ENCODE measurements around the gene ROGDI.

Gene ROGDI

DNA sequence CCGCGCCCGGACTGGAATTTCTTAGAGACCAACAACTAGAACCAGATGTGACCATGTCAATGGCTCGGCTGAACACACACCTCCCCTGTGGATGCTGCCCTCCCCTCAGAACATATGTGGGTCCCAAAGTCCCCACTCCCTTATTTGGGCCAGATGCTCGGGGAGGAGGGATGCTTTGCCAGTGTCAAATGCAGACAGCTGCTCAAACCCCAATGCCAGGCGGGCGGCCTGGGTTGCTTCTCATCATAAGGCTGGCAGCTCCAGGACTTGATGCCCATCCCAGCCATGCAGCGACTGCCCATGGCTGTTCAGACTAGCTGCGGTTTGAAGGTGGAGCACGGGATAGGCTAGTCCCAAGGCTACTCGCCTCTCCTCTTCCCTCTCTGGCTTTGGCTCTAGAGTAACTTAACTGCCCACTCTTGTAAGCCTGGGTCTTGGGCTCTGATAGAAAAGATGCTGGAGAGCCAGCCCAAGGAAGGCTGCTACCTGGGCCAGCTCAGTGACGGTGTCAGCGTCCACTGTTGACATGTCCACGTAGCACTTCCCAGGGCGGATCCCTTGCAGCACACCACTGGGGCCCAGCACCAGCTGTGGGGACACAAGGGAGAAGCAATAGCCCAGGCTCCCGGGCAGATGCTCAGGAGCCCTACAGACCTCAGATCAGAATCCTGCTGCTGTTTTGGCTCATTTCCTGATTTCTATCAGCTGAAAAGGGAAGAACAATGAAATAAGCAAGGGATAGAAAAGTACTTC lies 11.0 kb upstream of the ROGDI start:
- DNase-seq: no peak

DNA sequence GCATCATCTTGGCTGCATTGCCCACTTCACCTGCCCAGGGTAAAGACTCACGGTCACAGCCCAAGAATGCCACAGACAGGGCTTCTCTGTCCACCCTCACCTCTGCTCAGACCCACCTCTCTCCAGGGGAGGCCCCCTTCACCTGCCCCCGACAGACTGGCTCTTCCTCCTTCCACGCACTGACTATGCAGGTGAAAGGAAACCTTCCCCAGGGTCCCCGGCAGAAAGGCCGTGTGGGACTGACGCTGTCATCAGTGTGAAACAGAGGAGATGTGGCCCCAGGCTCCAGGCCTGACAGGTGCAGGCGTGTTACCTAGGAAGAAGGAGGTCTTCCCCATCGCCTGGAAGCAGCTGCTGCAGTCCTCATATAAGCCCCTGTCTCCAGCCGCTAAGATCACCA lies 9.3 kb upstream of the ROGDI start:
- DNase-seq: no peak

DNA sequence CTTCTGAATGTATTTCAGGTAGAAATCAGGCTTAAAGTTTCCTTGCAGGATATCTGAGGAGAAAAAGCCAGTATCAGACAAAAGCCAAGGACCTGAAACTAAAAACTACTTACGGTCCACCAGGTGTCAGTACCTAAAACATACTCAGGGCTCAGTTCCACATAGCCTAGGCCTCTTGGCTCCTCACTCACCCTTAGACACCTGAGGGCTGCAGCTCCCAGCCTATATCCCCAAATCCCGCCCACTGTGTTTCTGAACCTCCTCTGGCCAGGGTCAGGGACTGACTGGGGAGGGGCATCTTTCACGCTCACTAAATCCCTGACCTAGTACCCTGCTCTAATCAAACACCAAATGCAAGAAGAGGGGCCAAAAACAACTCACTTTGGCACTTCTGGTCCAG lies 8.8 kb upstream of the ROGDI start:
- no peak for DNase-seq

DNA sequence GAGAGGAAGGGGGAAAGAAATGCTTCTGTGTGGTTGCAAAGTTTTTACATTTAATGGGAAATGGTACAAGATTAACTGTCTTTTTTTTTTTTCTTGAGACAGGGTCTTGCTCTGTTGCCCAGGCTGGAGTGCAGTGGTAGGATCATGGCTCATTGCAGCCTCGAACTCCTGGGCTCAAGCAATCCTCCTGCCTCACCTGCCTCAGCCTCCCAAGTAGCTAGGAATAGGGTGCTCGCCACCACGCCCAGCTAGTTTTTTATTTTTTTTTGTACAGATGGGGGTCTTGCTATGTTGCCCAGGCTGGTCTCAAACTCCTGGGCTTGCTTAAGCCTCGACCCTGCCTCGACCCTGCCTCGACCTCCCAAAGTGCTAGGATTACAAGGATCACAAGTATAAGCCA lies 3.8 kb upstream of the ROGDI start:
- DNase-seq: no peak

DNA sequence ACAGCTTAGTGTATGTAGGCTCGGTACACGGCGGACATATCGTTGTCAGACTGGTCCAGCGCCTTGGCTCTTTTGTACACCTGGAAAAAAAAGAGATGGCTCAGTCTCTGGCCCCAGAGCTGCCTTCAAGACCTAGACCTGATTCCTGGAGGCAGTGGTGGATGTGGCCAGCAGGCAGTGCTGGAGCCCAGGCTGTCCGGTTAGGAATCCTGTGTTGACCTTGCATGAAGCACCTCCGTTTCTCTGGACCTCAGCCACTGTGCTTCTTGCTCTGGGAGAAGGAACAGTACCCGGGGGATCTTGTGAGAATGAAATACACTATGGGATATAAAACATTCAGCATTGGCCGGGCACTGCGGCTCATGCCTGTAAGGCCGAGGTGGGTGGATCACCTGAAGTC lies 2.8 kb upstream of the ROGDI start:
- no peak for DNase-seq

DNA sequence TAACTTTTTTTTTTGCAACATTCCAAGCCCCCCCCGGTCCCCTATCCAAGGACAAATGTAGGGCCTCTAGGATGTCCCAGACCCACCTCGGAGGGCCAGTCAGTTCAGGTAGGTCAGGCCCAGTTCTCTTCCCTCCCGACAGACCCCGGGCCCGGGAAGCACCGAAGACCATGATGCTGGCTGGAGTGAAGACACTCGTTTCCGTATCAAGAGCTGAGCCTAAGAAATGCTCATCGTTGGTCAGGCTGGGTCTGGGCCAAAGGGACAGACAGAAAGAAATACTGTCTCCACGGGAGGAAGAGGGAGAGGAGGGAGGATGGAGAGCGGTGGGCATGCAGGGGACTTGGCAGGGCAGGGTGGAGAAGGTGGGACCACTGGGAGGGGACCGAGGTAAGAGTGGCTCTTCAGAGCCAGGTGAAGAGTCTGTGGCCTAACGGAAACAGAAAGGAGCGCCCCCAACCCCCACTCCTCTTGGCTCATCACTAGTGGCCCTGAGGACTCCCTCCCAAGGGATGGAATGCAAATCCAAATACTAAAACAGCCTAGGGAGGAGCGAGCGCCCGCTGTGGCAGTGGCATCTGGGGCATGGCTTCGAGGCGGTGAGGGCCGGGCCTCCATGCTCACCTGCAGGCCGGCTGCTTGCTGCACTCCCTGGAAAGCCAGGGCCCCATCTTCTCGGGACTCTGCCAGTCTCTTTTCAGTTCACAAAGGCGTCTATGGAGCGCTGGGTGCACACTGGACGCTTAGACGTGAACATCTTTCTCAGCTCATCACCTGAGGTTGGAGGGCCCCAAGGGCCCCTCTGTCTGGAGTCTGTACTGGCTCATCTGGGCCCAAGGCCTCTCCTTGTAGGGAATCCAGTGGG lies 1.7 kb upstream of the ROGDI start:
- no peak for DNase-seq

DNA sequence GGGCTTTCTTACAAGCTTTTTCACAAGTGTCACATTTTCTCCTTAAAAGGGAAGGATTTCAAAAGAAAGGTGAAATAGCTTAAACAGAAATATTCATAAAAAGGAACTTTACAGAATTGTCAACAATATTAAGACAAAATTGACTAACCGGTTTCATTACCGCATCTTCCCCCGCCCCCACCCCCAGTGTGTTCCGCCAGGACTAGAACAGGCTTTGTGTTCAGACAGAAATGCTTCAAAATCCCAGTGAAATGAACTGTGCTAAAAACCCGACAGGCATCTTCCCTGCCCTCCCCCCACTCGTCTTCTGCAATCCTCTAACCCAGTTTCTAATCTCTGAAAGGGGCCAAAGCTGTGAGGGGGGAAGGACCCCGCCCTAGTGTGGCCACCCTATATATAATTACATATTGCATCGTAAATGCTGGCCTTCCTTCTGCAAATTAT lies 990 bp upstream of the ROGDI start:
- DNase-seq: no peak

DNA sequence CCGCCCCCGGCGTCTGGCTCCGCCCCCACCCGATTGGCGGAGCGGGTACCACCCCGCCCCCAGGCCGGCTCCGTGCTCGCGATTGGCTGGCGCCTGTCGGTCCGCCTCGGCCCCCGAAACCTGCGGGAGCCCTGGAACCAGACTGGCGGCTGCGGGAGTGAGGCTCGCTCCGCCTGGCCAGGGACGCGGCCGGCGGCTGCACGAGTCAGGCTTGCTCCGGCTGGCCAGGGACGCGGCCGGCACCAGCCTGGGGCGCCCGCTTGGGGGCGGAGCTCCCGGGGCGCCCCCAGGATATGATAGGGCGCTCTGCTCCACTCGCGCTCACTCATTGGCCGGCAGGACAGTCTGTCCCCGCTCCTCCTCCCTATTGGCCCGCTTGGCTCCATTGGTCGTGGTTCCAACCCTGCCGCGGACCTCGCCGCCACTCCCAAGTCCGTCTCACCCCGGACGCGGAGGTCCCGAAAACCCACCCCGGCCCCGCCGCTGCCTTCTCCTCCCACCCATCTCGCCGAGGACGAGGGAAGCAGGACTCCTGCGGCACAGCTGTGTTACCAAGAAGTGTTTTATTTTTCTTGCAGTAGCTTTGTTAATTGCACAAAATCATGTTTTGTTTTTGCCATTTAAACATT lies 340 bp upstream of the ROGDI start:
- peak; percentile 86 for DNase-seq

DNA sequence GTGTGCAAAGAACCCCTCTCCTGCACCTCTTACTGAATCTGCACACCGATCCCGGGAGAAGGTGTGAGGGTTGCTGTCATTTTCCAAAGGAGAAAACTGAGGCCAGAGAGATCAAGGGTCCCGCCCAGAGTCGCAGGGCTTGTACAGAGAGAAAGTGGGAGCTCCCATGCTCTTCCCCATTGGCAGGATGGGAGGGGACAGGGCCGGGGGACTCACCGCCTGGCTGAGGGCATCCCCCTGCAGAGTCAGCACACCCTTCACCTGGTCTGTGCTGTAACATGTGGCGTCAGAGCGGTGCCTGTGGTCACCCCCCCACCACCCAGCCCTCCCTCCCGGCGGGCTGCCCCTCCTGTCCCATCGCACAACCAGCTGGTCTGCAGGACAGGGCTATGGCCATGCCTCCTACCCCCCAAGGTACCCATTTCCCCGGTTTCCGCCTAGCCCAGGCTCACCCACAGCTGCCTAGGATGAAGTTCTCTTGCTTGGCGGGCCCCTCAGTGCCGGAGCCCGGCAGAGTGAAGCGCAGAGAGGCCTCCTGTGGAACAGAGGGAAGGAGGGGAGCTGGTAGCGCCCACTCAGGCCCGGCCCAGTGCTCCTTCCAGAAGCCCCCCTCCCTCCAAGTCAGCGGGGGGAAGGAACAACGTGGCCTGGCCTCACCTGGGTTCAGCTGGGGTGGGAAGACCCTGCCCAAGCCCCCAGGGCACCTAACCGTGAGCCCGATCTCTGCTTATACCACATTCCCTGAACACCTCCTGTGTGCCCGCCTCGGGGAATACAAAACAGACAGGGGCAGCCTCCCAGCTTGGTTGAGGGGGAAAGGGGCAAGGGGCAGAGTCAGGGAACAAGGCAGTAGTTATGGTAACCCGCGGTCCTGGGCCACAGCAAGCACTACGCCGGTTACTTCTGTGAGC lies 1.1 kb downstream of the ROGDI start:
- no peak for DNase-seq

DNA sequence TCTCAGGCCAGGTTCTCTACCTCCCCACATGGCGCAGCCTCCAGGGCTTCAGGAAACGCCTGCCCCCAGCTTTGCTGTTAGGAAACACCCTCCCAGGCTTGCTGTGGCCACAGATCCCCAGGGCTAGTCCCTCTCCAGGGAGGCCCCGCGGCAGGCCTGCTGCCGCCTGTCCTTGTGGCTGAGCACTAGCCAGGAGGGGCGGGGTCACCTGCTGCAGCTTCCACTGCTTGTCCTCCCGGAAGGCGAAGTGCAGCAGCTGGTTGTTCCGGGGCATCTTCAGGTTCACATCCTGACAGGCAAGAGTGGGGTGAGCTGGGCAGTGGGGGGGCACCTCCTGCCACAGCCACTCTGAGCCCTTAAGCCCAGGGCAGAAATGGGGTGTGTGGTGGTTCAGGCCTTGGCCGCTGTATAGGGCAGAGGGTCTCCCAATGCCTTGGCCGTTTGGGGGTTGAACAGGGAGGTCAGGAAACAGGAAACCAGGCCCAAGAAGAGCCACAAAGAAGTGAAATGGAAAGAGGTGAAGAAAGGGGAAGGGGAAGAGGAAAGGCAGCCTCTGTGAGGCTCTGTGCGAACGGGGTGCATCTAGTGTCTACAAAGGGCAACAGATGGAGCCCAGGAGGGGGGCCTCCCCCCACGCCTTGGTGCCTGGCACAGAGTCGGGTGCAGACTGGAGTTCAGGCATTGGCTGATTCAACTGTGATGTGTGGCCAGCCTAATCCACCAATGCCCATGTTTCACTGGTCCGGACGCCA lies 2.0 kb downstream of the ROGDI start:
- no peak for DNase-seq

DNA sequence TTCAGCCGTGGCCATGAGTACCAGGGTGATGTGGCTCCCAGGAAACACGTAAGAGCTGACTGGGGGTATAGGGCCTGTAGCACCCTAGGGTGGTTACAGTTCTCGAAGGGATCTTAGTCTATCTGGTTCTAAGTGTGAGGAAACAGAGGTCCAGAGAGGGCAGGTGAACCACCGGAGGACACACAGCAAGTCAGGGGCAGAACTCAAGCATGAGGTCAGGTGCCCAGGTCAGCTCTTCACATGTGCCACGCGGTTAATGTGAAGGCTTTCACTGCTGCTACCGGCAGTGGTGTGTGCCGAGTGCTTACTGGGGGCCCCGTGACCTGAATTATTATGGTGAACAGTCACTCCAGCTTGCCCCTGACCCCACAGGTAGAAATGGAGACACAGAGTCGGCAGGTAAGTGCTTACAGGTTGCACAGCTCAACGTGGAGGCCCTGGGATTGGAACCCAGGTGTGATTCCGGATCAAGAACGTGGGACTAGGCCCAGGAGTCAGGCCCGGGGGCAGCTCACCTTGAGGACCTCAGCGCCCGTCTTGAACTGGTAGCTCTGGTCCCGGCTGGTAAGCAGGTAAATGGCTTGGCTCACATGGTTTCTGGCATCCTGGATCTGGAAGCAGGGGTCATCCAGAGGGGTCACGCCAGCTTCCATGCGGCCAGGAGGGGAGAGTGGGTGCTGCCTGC lies 3.1 kb downstream of the ROGDI start:
- DNase-seq: no peak

DNA sequence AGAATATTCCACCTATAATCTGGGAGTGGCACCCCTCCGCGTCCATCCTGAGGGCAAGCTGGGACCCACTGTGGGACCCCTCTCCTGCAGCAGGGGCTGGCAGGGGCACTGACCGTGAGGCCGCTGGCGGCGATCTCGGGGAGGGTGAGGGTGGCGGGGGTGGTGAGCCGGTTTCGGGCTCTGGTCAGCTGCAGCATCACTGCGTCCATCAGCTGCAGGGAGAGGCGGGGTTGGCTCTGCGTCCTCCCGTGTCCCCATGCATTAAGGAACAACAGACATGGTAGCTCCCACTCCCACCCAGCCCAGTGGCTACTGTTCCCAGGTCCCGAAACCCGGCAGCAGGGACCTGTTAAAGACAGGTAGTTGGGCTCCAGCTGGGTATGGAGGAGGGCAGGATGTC lies 4.0 kb downstream of the ROGDI start:
- no peak for DNase-seq

DNA sequence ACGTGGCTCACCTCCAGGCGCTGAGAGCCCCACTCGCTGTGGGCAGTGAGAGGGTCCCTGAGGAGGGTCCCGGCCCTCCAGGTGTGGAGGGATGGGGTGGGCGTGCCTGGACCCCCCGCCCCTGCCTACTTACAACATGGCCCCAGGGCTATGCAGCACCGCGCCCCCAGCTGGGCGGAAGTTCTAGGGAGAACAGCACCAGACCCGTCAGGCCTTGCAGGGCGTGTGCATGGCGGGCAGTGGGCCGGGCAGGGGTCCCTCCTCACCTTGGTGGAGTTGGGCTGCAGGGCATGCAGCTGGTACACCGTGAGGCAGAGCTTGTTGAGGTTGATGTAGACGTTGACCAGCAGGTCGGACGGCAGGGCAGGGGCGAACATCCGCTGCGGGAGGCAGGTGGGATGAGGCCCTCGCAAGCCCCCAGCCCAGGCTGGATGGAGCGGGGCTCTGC lies 4.6 kb downstream of the ROGDI start:
- DNase-seq: no peak

DNA sequence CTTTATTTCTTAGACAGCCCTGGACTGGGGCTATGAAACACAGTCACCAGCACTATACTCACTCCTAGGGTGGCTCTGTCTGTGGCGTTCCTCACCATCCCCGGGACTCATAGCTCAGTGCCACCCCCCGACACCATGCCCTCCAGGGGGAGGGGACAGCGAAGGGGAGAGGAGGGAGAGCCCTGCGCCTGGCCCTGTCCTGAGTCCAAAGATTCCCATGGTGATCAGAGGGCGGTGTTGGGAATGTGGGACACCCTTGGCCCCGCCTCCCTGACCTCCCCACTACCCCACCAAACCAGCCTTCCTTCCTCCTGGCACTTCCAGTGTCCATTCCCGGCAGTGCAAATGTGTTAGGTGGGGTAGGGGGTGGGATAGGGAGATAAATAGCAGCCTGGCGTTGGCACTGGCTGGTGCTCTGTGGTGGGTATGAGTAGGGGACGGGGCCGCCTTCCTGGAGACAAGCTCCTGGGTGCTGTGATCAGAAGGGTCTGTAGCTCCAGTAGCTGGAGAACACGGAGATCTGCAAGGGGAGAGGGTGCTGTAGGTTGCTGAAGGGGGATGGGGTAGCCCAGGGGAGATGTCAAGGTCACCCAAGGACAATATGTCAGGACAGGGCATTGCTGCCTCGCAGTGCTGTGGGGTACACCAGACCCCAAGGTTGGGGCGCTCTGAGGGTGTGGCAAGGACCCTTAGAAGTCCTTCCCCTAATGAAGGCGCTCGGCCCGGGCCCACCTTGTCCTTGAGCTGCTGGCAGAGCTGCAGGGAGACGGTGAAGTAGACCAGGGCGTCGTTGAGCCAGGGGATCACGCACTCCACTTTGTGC lies 5.2 kb downstream of the ROGDI start:
- no peak for DNase-seq

DNA sequence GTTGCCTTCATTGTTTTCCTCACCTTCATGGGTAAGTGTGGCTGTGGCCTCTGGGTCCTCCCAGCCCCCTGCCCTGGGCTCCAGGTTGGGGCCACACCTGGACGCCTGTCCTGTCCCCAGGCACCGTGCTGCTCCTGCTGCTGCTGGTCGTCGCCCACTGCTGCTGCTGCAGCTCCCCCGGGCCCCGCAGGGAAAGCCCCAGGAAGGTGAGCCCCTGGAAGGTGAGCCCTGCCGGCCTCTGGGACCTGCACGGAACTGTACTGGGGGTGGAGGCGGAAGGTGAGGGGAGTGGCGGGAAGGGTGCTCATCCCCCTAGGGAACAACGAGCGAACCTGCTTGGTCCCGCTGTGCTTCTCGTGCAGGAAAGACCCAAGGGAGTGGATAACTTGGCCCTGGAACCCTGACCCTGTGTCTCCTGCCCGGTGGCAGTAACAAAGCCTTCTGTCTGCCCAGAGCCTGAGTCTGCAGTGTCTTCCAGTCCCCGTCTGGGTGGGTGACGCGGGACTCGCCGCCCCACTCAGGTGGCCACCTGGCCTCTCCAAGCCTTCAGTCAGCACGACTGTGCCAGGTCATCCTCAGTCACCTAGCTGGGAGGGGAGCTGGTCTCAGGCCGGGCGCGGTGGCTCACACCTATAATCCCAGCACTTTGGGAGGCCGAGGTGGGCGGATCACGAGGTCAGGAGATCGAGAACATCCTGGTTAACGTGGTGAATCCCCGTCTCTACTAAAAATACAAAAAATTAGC lies 6.4 kb downstream of the ROGDI start:
- DNase-seq: no peak

DNA sequence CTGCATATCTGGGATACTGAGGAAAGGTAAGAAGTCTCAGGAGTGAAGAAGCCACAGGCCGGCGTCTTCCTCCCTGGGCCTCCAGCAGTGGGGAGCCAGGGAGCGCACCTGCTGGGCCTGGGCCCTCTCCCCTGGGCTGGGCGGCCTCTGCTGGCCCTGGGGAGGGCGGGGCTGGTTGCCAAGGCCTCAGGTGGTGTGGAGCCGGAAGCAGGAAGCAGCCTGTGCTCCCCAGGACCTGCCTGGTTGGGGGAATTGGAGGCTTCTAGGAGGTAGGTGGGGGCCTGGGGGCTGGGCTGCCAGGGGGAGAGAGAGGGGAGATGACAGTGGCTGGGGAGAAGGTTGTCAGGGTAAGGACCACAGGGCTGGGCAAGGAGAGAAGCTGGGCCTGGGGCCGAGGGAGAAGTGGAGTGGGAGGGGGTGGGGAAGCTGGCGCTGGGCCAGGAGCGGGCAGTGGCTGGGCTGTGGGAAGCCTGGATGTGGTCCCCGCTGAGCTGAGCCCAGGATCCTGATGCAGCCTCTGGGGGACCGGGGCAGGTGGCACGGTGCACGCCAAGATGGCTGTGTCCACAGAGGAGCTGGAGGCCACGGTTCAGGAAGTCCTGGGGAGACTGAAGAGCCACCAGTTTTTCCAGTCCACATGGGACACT lies 7.1 kb downstream of the ROGDI start, which contains the start of gene SMIM22:
Gene SMIM22 (plus strand): TSS at position 189 of the 647 bp plus-strand sequence. CDS start 366 bp downstream, at position 555.
- no peak for DNase-seq

DNA sequence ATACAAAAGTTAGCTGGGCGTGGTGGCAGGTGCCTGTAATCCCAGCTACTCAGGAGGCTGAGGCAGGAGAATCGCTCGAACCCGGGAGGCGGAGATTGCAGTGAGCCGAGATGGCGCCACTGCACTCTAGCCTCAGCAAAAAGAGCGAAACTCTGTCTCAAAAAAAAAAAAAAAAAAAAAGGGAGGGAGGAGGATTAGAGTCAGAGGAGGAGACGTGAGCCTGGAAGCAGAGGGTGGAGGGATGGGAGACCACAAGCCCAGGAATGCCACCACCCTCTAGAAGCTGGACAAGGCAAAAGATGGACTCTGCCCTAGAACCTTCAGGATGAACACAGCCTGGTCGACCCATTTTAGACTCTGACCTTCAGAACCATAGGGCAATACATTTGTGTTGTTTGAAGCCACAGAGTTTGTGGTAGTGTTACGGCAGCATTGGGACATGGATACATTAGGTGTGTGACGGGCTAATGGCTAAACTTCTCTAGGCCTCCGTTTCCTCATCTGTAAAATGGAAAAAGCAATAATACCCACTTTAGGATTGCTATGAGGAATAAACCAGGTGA lies 9.4 kb downstream of the ROGDI start:
- no peak for DNase-seq

DNA sequence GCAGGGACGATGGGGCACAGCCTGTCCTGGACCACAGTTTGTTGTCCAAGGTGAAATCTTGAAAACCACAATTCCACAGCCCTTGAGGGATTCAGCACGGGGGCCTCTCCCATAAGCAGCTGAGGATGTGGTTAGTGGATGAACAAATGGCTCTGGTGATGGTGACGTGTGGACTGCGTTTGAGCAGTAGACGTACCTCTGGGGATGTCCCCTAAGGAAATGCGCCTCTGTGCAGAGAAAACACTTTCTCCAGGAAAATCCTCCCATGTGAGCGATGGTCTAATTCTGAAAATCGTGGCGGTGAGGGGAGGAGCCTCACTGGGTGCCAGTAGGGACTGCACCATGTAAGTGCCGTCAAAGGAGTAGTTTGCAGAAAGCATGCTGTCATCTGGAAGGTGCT lies 11.6 kb downstream of the ROGDI start:
- no peak for DNase-seq

DNA sequence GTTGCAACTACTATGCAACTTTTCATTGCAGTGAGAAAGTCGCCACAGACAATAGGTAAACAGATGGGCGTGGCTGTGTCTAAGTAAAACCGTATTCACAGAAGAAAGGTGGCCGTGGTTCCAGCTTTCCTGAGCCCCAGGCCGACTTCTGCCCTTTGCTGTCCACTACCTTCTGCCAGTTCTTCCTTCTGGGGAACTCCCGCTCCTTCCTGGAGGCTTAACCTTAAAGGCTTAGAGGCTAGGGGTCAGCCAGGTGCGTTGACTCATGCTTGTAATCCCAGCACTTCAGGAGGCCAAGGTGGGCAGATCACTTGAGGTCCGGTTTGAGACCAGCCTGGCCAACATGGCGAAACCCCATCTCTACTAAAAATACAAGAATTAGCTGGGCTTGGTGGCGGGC lies 12.2 kb downstream of the ROGDI start:
- DNase-seq: no peak
